Esophagus squamous epithelium (tissue), 4 donors: Measurements from ENCODE around the gene SATB1.

Source experiments
- POLR2A ChIP-seq, 4 donors: fragments of 450-650 bp; IDR thresholded peaks; one replicate each; pipeline ENCODE4 v1.6.1; 2017; ENCODE audit warnings: antibody characterized with exemption in 4 of 4, mild to moderate bottlenecking in 4 of 4, moderate library complexity in 3 of 4
- TF ChIP-seq, protein P1 (sequence below), 6 experiments: fragments of 450-650 bp in 4 of 6; fragments of 200-600 bp in 2 of 6; sonication (generic) in 2 of 6; IDR thresholded peaks; one replicate each; pipeline ENCODE4 v1.5.1; 2016 to 2019; ENCODE audit warnings: antibody characterized with exemption in 6 of 6, mild to moderate bottlenecking in 4 of 6, moderate library complexity in 4 of 6

DNA sequence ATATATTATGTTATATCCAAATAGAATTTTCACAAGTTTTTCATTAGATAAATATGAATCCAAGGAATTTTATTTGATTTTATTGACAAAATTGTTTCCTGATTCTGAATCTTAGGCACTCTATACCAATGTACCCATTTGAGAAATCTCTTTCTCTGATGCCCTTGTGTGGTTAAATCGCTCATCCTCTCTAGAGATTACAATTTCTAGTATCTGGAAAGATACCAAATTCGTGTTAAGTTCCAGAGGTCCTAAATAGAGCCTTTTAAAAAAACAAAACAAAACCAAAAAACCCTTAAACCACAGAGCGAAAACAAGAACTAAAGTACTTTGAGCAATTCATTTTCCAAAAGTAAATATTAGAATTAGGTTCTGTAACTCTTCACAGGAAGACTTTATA, 20.0 kb downstream of the SATB1 start:
- no peak for TF ChIP-seq POLR2A (IDR thresholded peaks at IDR 0.05)
- TF ChIP-seq, protein P1, sequence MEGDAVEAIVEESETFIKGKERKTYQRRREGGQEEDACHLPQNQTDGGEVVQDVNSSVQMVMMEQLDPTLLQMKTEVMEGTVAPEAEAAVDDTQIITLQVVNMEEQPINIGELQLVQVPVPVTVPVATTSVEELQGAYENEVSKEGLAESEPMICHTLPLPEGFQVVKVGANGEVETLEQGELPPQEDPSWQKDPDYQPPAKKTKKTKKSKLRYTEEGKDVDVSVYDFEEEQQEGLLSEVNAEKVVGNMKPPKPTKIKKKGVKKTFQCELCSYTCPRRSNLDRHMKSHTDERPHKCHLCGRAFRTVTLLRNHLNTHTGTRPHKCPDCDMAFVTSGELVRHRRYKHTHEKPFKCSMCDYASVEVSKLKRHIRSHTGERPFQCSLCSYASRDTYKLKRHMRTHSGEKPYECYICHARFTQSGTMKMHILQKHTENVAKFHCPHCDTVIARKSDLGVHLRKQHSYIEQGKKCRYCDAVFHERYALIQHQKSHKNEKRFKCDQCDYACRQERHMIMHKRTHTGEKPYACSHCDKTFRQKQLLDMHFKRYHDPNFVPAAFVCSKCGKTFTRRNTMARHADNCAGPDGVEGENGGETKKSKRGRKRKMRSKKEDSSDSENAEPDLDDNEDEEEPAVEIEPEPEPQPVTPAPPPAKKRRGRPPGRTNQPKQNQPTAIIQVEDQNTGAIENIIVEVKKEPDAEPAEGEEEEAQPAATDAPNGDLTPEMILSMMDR (IDR thresholded peaks at IDR 0.05) = no peak
